ENCODE measurements around the gene ITGA8. TPM values are rescaled to one million over a fixed set of nuclear protein-coding genes. Genes with fewer than 3 reads are reported as not detected.

The ITGA8 gene
- total and polyA plus RNA-seq, 7 donors, result 0.47 to 5.0 (median 1.4) TPM

DNA sequence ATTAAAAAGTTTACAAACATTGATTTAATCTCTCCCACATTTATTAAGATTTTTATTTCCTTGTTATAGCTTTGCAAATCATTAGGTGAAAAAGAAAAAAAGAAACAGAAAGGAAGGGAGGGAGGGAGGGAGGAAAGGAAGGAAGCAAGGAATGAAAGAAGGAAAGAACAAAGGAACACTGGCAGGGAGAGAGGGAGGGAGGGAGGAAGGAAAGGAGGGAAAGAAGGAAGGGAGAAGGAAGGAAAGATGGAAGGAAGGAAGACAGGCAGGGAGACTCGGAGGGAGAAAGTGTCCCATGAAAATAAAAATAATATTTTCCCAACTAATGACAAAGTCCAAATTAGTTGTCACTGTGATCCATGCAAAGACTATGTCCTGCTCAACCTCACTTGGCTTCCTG, 6.3 kb upstream of the ITGA8 start:
- H3K4me1 ChIP-seq, result no peaks in the 10 kb centered on the region
- H3K27me3 ChIP-seq (ENCODE audit: insufficient read depth in 3 of 3, low read length in 2 of 3), result peaks cover 0 to 3% (median 0%) of the 10 kb centered on the region in 3 donors
- no peaks in the 10 kb centered on the region for H3K9me3 ChIP-seq
- ATAC-seq, result no peak
- intact Hi-C loops (cut with DNase I), result no loop called here
- no peaks in the 10 kb centered on the region for H3K36me3 ChIP-seq (ENCODE audit: insufficient read depth in 1 of 2, low read depth in 1 of 2)
- 53 to 90% (median 78%) methylated on average over 1 of the region's 1 CpG for WGBS, 3 donors
- no peak overlapping the region for H3K4me3 ChIP-seq
- no peak for DNase-seq
- no peak overlapping the region for H3K27ac ChIP-seq
- TF ChIP-seq, protein P1, sequence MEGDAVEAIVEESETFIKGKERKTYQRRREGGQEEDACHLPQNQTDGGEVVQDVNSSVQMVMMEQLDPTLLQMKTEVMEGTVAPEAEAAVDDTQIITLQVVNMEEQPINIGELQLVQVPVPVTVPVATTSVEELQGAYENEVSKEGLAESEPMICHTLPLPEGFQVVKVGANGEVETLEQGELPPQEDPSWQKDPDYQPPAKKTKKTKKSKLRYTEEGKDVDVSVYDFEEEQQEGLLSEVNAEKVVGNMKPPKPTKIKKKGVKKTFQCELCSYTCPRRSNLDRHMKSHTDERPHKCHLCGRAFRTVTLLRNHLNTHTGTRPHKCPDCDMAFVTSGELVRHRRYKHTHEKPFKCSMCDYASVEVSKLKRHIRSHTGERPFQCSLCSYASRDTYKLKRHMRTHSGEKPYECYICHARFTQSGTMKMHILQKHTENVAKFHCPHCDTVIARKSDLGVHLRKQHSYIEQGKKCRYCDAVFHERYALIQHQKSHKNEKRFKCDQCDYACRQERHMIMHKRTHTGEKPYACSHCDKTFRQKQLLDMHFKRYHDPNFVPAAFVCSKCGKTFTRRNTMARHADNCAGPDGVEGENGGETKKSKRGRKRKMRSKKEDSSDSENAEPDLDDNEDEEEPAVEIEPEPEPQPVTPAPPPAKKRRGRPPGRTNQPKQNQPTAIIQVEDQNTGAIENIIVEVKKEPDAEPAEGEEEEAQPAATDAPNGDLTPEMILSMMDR (IDR thresholded peaks at IDR 0.05), result no peak

DNA sequence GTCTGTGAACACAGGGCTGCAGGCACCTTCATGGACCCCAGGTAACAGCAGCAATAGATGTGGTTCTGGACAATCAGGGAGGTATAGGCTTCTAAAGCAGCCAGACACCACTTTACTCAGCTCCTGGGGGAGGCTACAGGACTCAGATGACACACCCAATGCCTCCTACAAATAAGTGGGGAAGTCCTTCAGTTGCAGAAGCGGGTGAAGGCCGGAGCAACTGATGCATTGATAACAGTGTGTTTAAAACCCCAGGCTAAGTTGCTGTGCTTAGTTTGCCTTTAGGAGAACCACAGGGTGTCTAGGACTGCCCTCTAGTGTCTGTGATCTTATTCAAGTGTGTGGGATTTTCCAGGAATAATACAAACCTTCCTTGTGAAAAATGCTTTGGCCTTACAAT, 5.9 kb upstream of the ITGA8 start:
- peaks cover 0 to 6% (median 0%) of the 10 kb centered on the region in 3 donors for H3K27me3 ChIP-seq (ENCODE audit: insufficient read depth in 3 of 3, low read length in 2 of 3)
- H3K27ac ChIP-seq, result no peak overlapping the region
- WGBS, 3 donors, result 16 to 29% (median 16%) methylated on average over 2 of the region's 2 CpGs
- no peaks in the 10 kb centered on the region for H3K4me1 ChIP-seq
- peak in 1 of 4 donors; percentile 44 for ATAC-seq
- DNase-seq, result no peak
- intact Hi-C loops (cut with DNase I), result loop anchor here in 1 of 2 donors (2.0 kb wide), 1 partner anchor 291 kb away; no protein-coding TSS in a partner anchor
- no peak overlapping the region for H3K4me3 ChIP-seq
- no peaks in the 10 kb centered on the region for H3K9me3 ChIP-seq
- TF ChIP-seq, protein P1 (IDR thresholded peaks at IDR 0.05), result peak; percentile 39
- no peaks in the 10 kb centered on the region for H3K36me3 ChIP-seq (ENCODE audit: insufficient read depth in 1 of 2, low read depth in 1 of 2)

DNA sequence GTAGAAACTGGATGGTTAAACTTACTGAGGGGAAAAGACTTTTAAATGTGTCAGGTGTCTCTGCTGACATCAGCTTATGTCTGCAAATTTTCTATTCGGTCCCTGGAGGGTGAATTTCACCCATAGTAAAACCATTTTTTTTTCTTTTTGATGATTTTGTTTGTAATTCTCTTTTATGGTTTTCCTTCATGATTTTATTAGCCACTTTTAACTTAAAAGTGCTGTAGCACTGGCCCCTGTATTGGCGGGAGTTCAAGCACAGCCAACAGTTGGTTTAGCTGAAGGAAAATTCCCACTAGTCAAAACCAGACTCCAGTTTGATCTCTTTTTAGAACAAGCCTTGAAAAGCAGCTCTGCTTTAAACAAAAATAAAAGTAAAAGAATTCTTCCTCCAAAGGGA, 5.0 kb upstream of the ITGA8 start:
- TF ChIP-seq, protein P1 (IDR thresholded peaks at IDR 0.05), result no peak
- Histone ChIP-seq H3K36me3 (ENCODE audit: insufficient read depth in 1 of 2, low read depth in 1 of 2) (no peaks in the 10 kb centered on the region), H3K27me3 (ENCODE audit: insufficient read depth in 3 of 3, low read length in 2 of 3) (peaks cover 0 to 11% (median 0%) of the 10 kb centered on the region in 3 donors), H3K9me3 (no peaks in the 10 kb centered on the region), H3K27ac (no peak overlapping the region), H3K4me1 (no peaks in the 10 kb centered on the region), H3K4me3 (no peak overlapping the region)
- ATAC-seq, result no peak
- 43 to 65% (median 44%) methylated on average over 2 of the region's 2 CpGs for WGBS, 3 donors
- DNase-seq, result no peak
- intact Hi-C loops (cut with DNase I), result loop anchor here in 1 of 2 donors (2.0 to 5.0 kb wide), 2 partner anchors 98 to 290 kb away; no protein-coding TSS in a partner anchor

DNA sequence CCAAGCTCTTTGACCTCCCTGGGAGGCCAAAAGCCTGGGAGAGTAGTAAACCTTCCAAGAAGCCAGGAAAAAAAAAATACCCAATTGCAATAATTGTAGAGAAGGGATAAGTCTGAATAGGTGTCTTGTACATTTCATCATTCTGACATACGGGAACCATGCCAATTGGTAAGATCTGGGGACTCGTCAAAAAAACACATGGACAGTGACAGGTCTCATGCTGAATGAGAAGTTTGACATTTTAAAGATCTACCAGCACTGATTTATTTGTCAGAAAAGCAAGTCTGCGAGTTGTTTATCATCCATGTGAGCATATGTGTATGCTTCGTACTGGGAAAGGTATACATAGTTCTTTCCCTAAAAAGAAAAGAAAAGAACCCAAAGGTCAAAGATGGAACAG, 4.1 kb upstream of the ITGA8 start:
- H3K4me3 ChIP-seq, result no peak overlapping the region
- H3K27me3 ChIP-seq (ENCODE audit: insufficient read depth in 3 of 3, low read length in 2 of 3), result peaks cover 0 to 20% (median 0%) of the 10 kb centered on the region in 3 donors
- DNase-seq (no peak), ATAC-seq (no peak)
- intact Hi-C loops (cut with DNase I), result loop anchor here in 1 of 2 donors (2.0 to 5.0 kb wide), 2 partner anchors 98 to 289 kb away; no protein-coding TSS in a partner anchor
- H3K9me3 ChIP-seq, result no peaks in the 10 kb centered on the region
- 80 to 92% (median 83%) methylated on average over 4 of the region's 4 CpGs for WGBS, 3 donors
- TF ChIP-seq, protein P1 (IDR thresholded peaks at IDR 0.05), result no peak
- H3K36me3 ChIP-seq (ENCODE audit: insufficient read depth in 1 of 2, low read depth in 1 of 2), result no peaks in the 10 kb centered on the region
- no peak overlapping the region for H3K27ac ChIP-seq
- H3K4me1 ChIP-seq, result no peaks in the 10 kb centered on the region
